ENCODE measurements around the gene PCP4L1.
A peak's percentile ranks its signal among the peaks of the same experiment; 100 is the strongest.
"Not testable (repeated sequence)": the region's sequence is repeated elsewhere in the genome, so short reads cannot be mapped to it uniquely, and the experiment has no call there.

PCP4L1 gene

DNA sequence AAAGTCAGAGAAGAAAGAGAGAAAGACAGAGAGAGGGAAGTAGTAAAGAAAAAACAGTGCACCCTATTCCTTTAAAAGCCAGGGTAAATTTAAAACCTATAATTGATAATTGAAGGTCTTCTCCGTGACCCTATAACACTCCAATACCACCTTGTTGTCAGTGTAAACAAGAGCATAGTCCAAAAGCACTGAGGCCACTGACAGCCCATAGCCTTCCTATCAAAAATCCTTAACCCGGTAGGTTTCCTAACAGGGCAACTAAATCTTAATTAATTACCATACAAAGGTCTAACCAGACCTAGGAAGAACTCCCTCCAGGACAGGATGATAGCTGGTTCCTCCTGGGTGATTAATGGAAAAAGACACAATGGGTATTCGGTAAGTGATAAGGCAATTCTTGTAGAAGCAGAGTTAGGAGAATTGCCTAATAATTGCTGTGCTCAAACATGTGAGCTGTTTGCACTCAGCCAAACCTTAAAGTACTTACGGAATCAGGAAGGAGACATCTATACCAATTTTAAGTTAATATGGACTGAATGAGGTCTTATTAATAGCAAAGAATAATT, 2.5 kb upstream of the PCP4L1 start:
- H3K4me3 ChIP-seq (ENCODE audit: low read depth, low read length); H3K27ac ChIP-seq (ENCODE audit: low read depth, low read length); H3K36me3 ChIP-seq (ENCODE audit: control insufficient read depth, insufficient read depth, low read length); H3K4me1 ChIP-seq (ENCODE audit: control insufficient read depth, insufficient read depth, low read length); H3K9ac ChIP-seq (ENCODE audit: low read length): not testable (repeated sequence)
- Histone ChIP-seq H3K9me3 (ENCODE audit: control insufficient read depth, insufficient read depth, low read depth, low read length) (peaks cover 17% of the 10 kb centered on the region), H3K27me3 (ENCODE audit: control insufficient read depth, insufficient read depth, low read length) (peaks cover 34% of the 10 kb centered on the region)

DNA sequence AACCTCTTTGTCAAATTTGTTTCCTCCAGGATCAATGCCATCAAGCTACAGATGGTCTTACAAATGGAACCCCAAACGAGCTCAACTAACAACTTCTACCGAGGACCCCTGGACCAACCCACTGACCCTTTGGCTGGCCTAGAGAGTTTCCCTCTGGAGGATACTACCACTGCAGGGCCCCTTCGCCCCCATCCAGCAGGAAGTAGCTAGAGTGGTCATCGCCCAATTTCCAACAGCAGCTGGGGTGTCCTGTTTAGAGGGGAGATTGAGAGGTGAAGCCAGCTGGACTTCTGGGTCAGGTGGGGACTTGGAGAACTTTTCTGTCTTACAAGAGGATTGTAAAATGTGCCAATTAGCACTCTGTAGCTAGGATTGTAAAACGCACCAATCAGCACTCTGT, 1.4 kb upstream of the PCP4L1 start:
- peaks cover 44% of the 10 kb centered on the region for H3K27me3 ChIP-seq (ENCODE audit: control insufficient read depth, insufficient read depth, low read length)
- H3K9ac ChIP-seq (ENCODE audit: low read length); H3K4me3 ChIP-seq (ENCODE audit: low read depth, low read length); H3K27ac ChIP-seq (ENCODE audit: low read depth, low read length); H3K4me1 ChIP-seq (ENCODE audit: control insufficient read depth, insufficient read depth, low read length); H3K36me3 ChIP-seq (ENCODE audit: control insufficient read depth, insufficient read depth, low read length): not testable (repeated sequence)
- peaks cover 17% of the 10 kb centered on the region for H3K9me3 ChIP-seq (ENCODE audit: control insufficient read depth, insufficient read depth, low read depth, low read length)

DNA sequence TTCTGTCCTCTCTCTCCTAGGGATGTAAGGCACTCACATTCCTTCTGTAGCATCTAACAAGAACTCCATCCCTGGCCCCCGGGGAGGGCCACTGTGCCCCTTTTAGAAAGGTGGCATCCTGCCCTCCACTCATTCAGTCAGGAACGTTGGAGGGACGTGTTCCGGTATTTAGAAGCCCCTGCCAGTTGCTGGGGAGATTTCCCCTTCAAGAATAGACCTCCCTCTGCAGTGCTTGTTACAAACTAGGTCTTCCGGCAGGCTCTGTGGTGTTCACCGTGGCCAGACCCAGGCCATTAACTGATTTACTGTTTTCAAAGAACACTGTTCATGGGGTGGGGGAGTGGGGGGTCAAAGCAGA, 779 bp downstream of the PCP4L1 start:
- Histone ChIP-seq H3K9ac (ENCODE audit: low read length) (no peak overlapping the region), H3K9me3 (ENCODE audit: control insufficient read depth, insufficient read depth, low read depth, low read length) (peaks cover 17% of the 10 kb centered on the region), H3K27me3 (ENCODE audit: control insufficient read depth, insufficient read depth, low read length) (peaks cover 44% of the 10 kb centered on the region), H3K4me3 (ENCODE audit: low read depth, low read length) (peak overlapping the region; percentile 74), H3K27ac (ENCODE audit: low read depth, low read length) (no peak overlapping the region), H3K36me3 (ENCODE audit: control insufficient read depth, insufficient read depth, low read length) (no peaks in the 10 kb centered on the region), H3K4me1 (ENCODE audit: control insufficient read depth, insufficient read depth, low read length) (peaks cover 7% of the 10 kb centered on the region; the same call in 1 of the 2 replicates)

DNA sequence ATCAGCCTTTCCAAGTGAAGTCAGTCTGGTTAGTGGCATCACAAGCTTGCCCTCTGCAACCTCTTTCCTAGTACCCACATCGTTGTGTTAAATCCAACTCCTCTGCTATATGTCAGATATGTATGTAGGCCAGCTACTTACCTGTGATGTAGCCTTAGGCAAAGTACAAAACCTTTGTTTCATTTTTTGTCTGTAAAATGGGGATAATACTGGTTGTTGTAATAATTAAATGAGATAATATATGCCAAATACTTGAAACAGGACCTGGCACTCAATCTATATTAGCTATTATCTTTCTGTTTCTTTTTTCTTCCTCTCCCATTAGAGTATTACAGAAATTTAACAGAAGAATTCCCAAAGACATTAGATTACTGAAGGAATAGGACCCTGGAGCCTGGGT, 1.2 kb downstream of the PCP4L1 start:
- Histone ChIP-seq H3K9me3 (ENCODE audit: control insufficient read depth, insufficient read depth, low read depth, low read length) (peaks cover 17% of the 10 kb centered on the region), H3K27me3 (ENCODE audit: control insufficient read depth, insufficient read depth, low read length) (peaks cover 44% of the 10 kb centered on the region), H3K27ac (ENCODE audit: low read depth, low read length) (no peak overlapping the region), H3K9ac (ENCODE audit: low read length) (no peak overlapping the region), H3K4me1 (ENCODE audit: control insufficient read depth, insufficient read depth, low read length) (peaks cover 7% of the 10 kb centered on the region; the same call in 1 of the 2 replicates), H3K36me3 (ENCODE audit: control insufficient read depth, insufficient read depth, low read length) (no peaks in the 10 kb centered on the region), H3K4me3 (ENCODE audit: low read depth, low read length) (no peak overlapping the region)

DNA sequence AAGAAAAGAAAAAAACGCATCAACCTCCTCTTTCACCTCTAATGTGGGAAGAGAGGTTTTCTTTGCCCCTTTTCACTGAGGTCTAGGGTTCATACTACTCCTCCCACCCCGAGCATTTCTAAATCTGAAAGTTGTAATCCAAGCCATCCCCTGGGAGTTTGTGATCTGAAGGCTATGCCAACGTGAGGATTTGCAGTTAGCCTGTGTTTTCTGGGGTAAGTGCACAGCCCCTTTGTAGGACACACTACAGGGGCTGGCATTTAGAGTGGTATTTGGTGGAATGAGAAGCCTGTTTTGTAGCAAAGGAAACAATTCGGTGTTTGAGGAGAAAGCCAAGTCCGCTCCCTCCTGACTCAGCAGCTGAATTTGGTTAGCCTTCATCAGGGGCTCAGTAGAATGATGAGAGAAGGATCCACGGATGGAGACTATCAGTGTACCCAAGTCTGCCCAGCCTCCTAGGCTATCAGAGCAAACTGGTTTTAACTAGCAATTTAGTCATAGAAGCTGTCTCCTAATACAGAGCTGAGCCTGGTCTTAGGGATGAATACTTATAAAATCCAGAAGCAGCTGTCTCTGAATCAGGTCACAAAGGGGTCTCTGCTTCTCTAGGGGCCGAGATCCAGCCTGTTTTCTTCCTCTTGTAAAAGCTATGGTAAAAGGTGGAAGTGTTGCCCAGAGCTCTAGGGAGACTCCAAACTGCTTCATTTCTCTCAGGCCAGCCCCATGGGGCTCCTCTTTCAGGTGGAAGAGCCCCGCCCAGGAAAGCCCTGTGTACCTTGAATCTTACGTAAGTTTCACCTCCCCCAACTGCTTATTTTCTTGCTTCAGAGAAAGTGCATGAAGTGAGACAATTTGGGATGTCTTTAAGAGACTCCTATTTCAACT, 2.1 kb downstream of the PCP4L1 start:
- Histone ChIP-seq H3K4me1 (ENCODE audit: control insufficient read depth, insufficient read depth, low read length) (peaks cover 7% of the 10 kb centered on the region; the same call in 1 of the 2 replicates), H3K27me3 (ENCODE audit: control insufficient read depth, insufficient read depth, low read length) (peaks cover 44% of the 10 kb centered on the region), H3K9ac (ENCODE audit: low read length) (no peak overlapping the region), H3K36me3 (ENCODE audit: control insufficient read depth, insufficient read depth, low read length) (no peaks in the 10 kb centered on the region), H3K4me3 (ENCODE audit: low read depth, low read length) (no peak overlapping the region), H3K27ac (ENCODE audit: low read depth, low read length) (no peak overlapping the region), H3K9me3 (ENCODE audit: control insufficient read depth, insufficient read depth, low read depth, low read length) (peaks cover 17% of the 10 kb centered on the region)

DNA sequence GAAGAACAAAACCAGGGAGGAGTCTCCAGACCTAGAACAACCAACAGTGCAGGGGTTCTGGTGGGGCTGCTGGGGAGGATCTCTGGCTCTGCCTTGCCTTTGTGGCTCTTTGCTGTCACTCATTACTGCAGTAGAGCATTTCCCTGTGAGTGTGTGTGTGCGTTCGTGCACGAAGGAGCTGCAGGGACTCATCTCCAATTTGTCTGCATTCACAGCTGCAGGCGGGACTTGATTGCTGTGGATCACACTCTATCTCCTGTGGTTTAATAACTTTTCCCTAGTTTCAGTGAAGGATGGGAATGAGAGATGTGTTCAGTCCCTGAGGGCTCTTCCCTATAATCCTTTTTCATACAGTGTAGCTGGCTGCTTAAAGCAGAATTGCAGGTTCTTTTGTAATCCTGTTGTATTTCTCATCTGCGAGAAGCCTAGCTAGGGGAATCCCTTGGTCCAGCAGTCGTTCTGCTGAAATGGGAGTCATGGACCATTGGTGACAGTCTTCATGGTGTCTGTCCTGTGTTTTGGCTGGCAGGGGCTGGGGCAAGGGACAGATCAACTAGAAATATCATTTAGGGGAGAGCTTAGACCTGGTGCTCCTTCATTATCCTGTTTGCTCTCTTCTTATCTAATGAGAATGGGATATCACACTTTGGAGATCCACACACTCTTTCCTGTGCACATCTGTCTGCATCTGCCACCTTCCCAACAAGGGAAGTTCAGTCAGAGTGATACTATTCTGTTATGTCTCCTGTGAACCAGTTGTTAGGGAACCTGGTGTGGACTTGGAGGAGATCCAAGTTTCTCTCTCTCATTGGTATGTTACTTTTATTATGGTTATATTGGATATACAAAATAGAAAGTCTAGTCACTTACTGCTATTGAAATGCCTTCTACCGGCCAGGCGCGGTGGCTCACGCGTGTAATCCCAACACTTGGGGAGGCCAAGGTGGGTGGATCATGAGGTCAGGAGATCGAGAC, 3.0 kb downstream of the PCP4L1 start:
- Histone ChIP-seq H3K9ac (ENCODE audit: low read length) (no peak overlapping the region), H3K27me3 (ENCODE audit: control insufficient read depth, insufficient read depth, low read length) (peaks cover 44% of the 10 kb centered on the region), H3K36me3 (ENCODE audit: control insufficient read depth, insufficient read depth, low read length) (no peaks in the 10 kb centered on the region), H3K4me3 (ENCODE audit: low read depth, low read length) (no peak overlapping the region), H3K9me3 (ENCODE audit: control insufficient read depth, insufficient read depth, low read depth, low read length) (peaks cover 13% of the 10 kb centered on the region), H3K4me1 (ENCODE audit: control insufficient read depth, insufficient read depth, low read length) (peaks cover 12% of the 10 kb centered on the region), H3K27ac (ENCODE audit: low read depth, low read length) (no peak overlapping the region)

DNA sequence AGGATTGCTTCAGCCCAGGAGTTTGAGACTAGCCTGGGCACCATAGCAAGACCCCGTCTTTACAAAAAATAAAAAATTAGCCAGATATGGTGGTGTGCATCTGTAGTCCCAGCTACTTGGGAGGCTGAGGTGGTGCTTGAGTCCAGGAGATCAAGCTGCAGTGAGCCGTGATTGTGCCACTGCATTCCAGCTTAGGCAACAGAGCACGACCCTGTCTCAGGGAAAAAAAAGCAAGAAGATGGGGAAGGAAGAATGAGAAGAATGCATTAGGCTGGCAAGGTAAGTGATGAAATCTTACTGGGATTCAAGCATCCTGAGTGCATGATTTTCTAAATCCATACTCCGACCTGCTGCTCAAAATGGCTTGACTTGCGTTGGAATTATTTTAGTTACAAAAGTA, 6.8 kb downstream of the PCP4L1 start:
- Histone ChIP-seq H3K9ac (ENCODE audit: low read length) (no peak overlapping the region), H3K27me3 (ENCODE audit: control insufficient read depth, insufficient read depth, low read length) (peaks cover 17% of the 10 kb centered on the region)

DNA sequence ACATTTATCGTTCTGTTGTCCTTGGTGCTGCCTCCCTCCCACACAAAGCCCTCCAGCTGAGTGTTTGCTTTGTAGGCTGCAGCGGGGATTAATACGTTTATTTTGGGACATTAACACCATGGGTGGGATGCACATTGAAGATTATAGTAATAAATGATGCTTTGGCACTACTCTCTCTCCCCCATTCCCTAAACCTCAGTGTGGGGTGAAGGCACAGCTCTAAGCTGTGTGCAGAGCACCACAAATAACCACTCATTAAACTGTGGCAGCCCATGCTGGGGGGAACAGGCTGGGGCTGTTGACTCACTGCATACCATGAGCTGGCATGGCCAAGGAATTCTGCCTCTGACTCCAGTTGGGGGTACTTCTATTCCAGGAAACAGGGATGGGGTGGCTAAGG, 7.7 kb downstream of the PCP4L1 start:
- H3K9me3 ChIP-seq (ENCODE audit: control insufficient read depth, insufficient read depth, low read depth, low read length) = no peaks in the 10 kb centered on the region
- peaks cover 8% of the 10 kb centered on the region for H3K27me3 ChIP-seq (ENCODE audit: control insufficient read depth, insufficient read depth, low read length)
- peaks cover 12% of the 10 kb centered on the region for H3K4me1 ChIP-seq (ENCODE audit: control insufficient read depth, insufficient read depth, low read length)
- no peak overlapping the region for H3K9ac ChIP-seq (ENCODE audit: low read length)
- no peak overlapping the region for H3K4me3 ChIP-seq (ENCODE audit: low read depth, low read length)
- no peak overlapping the region for H3K27ac ChIP-seq (ENCODE audit: low read depth, low read length)
- H3K36me3 ChIP-seq (ENCODE audit: control insufficient read depth, insufficient read depth, low read length) = no peaks in the 10 kb centered on the region

More for the DNA sequence above, 6.8 kb downstream of the PCP4L1 start:
- H3K27ac ChIP-seq (ENCODE audit: low read depth, low read length) = no peak overlapping the region
- H3K4me1 ChIP-seq (ENCODE audit: control insufficient read depth, insufficient read depth, low read length) = peaks cover 18% of the 10 kb centered on the region
- H3K4me3 ChIP-seq (ENCODE audit: low read depth, low read length) = no peak overlapping the region
- no peaks in the 10 kb centered on the region for H3K9me3 ChIP-seq (ENCODE audit: control insufficient read depth, insufficient read depth, low read depth, low read length)
- no peaks in the 10 kb centered on the region for H3K36me3 ChIP-seq (ENCODE audit: control insufficient read depth, insufficient read depth, low read length)

DNA sequence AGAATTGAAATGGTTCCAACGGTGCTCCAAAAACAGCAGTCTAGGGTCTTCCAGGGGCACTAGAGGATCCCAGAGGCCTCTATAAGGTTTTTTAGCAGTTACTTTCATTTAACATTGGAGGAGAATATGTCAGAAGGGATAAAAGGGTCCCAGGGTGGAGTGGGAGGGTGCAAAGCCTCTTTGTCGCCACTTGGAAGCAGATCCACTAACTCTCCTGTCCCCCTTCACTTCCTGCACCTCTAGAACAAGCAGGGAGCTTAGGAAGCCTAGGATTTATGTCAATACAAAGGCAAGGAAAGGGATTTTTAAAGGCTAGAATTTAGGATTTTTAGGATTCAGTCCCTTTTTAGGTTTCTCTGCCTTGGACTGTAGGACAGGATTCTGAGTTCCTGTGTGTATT, 8.3 kb downstream of the PCP4L1 start:
- Histone ChIP-seq H3K9ac (ENCODE audit: low read length) (no peak overlapping the region), H3K27ac (ENCODE audit: low read depth, low read length) (no peak overlapping the region)

DNA sequence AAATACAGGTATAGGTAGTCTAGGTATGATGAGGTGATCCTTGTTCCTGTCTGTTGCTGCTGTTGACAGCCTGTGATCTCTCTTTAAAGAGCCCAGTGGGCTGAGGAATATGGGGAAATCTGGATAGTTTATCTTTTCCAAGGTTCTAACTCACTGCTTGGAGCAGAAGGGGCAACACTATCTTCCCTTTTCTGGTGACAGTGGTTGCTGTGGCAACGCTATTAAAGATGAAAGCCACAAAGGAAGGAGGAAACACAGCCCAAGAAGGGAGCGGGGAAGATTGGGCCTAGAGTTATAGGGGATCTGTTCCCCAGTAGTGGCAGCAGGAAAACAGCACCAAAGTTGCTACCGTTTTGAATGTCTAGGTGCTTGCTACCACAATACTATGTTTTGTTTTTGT, 8.8 kb downstream of the PCP4L1 start:
- Histone ChIP-seq H3K27ac (ENCODE audit: low read depth, low read length) (no peak overlapping the region), H3K4me1 (ENCODE audit: control insufficient read depth, insufficient read depth, low read length) (peaks cover 11% of the 10 kb centered on the region), H3K27me3 (ENCODE audit: control insufficient read depth, insufficient read depth, low read length) (no peaks in the 10 kb centered on the region), H3K36me3 (ENCODE audit: control insufficient read depth, insufficient read depth, low read length) (no peaks in the 10 kb centered on the region), H3K9me3 (ENCODE audit: control insufficient read depth, insufficient read depth, low read depth, low read length) (no peaks in the 10 kb centered on the region), H3K4me3 (ENCODE audit: low read depth, low read length) (no peak overlapping the region), H3K9ac (ENCODE audit: low read length) (no peak overlapping the region)

More for the DNA sequence above, 8.3 kb downstream of the PCP4L1 start:
- Histone ChIP-seq H3K4me3 (ENCODE audit: low read depth, low read length) (no peak overlapping the region), H3K4me1 (ENCODE audit: control insufficient read depth, insufficient read depth, low read length) (peaks cover 11% of the 10 kb centered on the region), H3K9me3 (ENCODE audit: control insufficient read depth, insufficient read depth, low read depth, low read length) (no peaks in the 10 kb centered on the region), H3K36me3 (ENCODE audit: control insufficient read depth, insufficient read depth, low read length) (no peaks in the 10 kb centered on the region), H3K27me3 (ENCODE audit: control insufficient read depth, insufficient read depth, low read length) (peaks cover 2% of the 10 kb centered on the region)
